GM21576 (cell line): Measurements from ENCODE around the gene ZNF566.

Experiments used
- ATAC-seq: cut with Tn5 transposase; IDR thresholded peaks from one replicate; pipeline ENCODE4 v1.9.1; 2021; ENCODE audit warnings: mild to moderate bottlenecking, moderate library complexity; ENCODE audit not compliant: unreplicated experiment

ZNF566 gene

GRCh38 chr19:36449059-36449670 lies 40.2 kb downstream of the ZNF566 start:
- no peak for ATAC-seq

- ATAC-seq: no peak
Observed at GRCh38 chr19:36441339-36441738, 48.0 kb downstream of the ZNF566 start.

GRCh38 chr19:36436531-36436930 lies 52.8 kb downstream of the ZNF566 start:
- ATAC-seq: no peak

GRCh38 chr19:36423925-36424324 lies 65.4 kb downstream of the ZNF566 start:
- ATAC-seq: no peak

GRCh38 chr19:36421749-36422481 lies 67.4 kb downstream of the ZNF566 start:
- no peak for ATAC-seq

- ATAC-seq: no peak
Observed at GRCh38 chr19:36420961-36421748, 68.2 kb downstream of the ZNF566 start.

- ATAC-seq: peak; percentile 80
Observed at GRCh38 chr19:36418287-36419001, 70.9 kb downstream of the ZNF566 start, which contains the start of gene ZFP82. TSS of gene ZFP82 (minus strand) at chr19:36418644. CDS start at chr19:36409789, 8,855 bp downstream.

- no peak for ATAC-seq
Observed at GRCh38 chr19:36417752-36418286, 71.5 kb downstream of the ZNF566 start.

- no peak for ATAC-seq
Observed at GRCh38 chr19:36409841-36410240, 79.5 kb downstream of the ZNF566 start.

- ATAC-seq: no peak
Observed at GRCh38 chr19:36408101-36408500, 81.3 kb downstream of the ZNF566 start.

GRCh38 chr19:36404498-36404897 lies 84.9 kb downstream of the ZNF566 start:
- no peak for ATAC-seq

GRCh38 chr19:36401475-36401874 lies 87.9 kb downstream of the ZNF566 start:
- no peak for ATAC-seq

- ATAC-seq: no peak
Observed at GRCh38 chr19:36398571-36398970, 90.8 kb downstream of the ZNF566 start.
